Thyroid gland (tissue), 4 donors: Measurements from ENCODE around the gene SEMA5A.

ENCODE experiments used
- POLR2A ChIP-seq, 2 donors: fragments of 450-650 bp; IDR thresholded peaks; one replicate each; pipeline ENCODE4 v1.6.1; 2017; ENCODE audit warnings: antibody characterized with exemption in 2 of 2, mild to moderate bottlenecking in 2 of 2, moderate library complexity in 1 of 2
- TF ChIP-seq, protein P1 (sequence below), 6 experiments: fragments of 200-600 bp in 3 of 6; fragments of 450-650 bp in 3 of 6; sonication (generic) in 3 of 6; IDR thresholded peaks; one replicate each; pipeline ENCODE4 v1.5.1; 2016 to 2019; ENCODE audit warnings: antibody characterized with exemption in 6 of 6, mild to moderate bottlenecking in 2 of 6, inconsistent platforms in 1 of 6, moderate library complexity in 1 of 6

GRCh38 chr5:9342161-9342787 is 203.6 kb downstream of the SEMA5A start:
- TF ChIP-seq, protein P1, sequence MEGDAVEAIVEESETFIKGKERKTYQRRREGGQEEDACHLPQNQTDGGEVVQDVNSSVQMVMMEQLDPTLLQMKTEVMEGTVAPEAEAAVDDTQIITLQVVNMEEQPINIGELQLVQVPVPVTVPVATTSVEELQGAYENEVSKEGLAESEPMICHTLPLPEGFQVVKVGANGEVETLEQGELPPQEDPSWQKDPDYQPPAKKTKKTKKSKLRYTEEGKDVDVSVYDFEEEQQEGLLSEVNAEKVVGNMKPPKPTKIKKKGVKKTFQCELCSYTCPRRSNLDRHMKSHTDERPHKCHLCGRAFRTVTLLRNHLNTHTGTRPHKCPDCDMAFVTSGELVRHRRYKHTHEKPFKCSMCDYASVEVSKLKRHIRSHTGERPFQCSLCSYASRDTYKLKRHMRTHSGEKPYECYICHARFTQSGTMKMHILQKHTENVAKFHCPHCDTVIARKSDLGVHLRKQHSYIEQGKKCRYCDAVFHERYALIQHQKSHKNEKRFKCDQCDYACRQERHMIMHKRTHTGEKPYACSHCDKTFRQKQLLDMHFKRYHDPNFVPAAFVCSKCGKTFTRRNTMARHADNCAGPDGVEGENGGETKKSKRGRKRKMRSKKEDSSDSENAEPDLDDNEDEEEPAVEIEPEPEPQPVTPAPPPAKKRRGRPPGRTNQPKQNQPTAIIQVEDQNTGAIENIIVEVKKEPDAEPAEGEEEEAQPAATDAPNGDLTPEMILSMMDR (IDR thresholded peaks at IDR 0.05): no peak
- TF ChIP-seq POLR2A (IDR thresholded peaks at IDR 0.05): no peak
